HuH-7 (cell line): Measurements from ENCODE around the gene SSTR1.
"Not testable (repeated sequence)": the region's sequence is repeated elsewhere in the genome, so short reads cannot be mapped to it uniquely, and the experiment has no call there.

Experiments used
- DNase-seq: peaks from one replicate; pipeline ENCODE4 v3.0.0; 2011; ENCODE audit warnings: low spot score

The SSTR1 gene, protein sequence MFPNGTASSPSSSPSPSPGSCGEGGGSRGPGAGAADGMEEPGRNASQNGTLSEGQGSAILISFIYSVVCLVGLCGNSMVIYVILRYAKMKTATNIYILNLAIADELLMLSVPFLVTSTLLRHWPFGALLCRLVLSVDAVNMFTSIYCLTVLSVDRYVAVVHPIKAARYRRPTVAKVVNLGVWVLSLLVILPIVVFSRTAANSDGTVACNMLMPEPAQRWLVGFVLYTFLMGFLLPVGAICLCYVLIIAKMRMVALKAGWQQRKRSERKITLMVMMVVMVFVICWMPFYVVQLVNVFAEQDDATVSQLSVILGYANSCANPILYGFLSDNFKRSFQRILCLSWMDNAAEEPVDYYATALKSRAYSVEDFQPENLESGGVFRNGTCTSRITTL

DNA sequence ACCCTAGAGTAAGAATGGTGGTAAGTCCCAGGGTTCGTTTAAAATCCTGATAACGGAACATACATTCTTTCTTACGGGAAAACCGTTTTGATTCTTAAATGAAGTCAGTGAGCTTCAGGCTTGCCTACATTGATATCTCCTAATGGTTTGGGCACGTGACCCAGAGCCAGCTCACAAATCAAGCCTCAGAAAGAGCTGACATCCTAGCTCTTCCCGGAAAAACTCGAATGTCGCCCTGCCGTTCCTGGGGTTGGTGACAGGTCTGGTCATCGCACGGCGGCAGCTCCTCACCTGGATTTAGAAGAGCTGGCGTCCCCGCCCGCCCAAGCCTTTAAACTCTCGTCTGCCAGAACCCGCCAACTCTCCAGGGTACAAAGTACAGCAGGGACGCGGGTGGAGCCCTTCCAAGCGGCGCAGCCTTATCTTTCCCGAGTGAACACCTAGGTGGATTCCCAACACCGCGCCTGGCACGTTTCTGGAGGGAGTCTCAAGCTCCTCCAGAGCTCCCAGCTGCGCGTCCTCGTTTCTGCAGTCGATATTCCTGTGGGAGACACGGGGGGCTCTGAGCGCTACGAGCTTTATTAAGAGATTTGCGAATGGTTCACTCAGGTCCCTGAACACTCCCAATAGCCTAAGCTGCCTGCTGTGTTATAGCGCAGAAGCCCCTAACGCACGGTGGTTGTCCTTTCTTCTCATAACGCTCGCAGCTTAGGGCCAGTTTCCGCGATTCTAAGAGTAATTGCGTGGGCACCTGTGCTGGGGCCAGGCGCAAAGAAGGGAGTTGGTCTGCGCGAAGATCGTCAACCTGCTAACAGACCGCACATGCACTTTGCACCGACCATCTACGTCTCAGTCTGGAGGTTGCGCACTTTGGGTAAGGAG lies at the start of gene SSTR1:
Gene SSTR1, plus strand, starts transcription at position 169 of the 882 bp plus-strand sequence. CDS start 1,486 bp downstream, outside the sequence.
- peak; percentile 14 for DNase-seq

DNA sequence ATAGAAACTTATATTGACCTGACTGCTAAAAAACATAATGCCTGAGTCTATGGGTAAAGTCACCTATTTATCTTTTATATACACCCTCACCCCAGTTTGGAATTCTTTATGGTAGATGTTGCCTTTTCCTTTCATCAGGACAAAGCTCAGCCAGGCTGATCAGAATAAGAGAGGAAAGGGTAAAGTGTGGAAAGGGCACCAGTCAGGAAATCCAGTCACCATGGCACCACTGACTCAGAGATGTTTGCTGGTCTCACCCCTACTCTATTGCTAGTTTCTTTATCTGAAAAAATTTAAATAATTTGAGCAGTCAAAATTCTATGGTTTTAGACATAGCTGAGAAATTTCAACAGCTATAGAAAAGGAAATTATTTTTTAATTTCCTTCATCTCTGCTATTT lies 49.2 kb upstream of the SSTR1 start:
- DNase-seq = no peak

DNA sequence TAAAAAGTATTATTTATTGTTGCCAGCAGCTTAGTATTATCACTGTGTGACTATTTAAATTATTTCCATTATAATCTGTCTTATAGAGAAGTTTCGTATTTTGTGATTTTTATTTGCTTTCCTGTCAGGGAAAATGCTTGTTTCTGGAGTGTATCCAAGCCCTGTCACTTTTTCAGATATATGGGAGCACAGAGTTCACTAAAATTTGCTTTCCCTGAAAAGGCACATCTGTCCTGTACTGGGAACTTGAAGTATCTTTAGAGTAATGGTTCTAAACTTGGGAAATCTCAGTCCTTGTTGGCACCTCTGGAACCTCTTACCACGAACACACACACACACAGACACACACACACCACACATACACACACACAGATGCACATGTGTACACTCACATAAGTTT lies 39.3 kb upstream of the SSTR1 start:
- DNase-seq = no peak

DNA sequence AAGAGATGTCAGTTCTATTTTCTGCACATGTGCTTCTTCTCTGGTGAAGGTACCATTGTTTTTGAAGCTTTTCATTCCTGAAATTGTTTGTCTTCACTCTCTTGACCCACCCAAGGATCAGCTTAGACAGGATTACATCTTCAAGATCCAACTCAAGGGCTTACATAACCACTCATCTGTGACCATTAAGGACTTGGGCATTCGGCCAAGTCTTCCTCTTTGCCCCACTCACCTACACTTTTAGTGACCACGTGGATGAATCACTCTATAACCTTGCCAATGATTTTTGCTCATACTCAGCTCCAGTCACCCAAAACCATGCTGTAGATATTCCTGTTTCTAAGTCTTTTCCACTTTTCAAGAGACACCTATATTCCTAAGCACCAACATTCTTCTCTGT lies 36.5 kb upstream of the SSTR1 start:
- DNase-seq = no peak

DNA sequence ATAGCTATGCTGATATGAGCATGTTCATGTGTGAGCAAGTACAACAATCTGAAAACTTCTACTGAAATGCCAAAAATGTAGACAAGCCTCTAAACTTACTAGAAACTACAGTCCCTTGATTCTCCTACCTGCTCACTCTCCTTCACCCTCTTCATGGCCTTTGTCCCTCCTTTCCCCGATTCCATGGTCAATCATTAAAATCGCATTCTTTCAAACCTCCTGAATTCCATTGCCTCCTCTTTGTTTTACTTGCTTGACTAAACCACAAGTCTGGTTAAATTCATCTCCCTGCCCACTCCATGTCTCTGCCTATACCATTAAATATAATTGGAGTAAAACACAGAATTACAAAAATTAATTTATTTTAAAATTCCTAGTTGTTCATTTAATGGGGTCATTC lies 33.0 kb upstream of the SSTR1 start:
- no peak for DNase-seq

DNA sequence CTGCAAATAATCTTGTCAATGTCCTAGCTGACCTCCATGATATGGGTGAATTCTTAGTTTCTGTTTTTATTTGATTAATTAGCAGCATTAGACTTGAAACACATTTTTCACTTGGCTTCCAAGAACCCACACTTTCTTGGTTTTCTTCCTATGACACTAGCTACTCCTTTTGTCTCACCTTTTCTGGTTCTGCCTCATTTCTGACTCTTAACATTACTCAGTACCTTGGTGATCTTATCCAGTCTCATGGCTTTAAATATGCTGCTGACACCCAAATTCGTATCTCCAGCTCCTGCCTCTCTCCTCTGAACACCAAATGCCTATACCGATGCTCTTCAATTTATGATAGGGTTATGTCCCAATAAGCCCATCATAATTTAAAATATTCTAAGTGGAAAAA lies 32.0 kb upstream of the SSTR1 start:
- no peak for DNase-seq

DNA sequence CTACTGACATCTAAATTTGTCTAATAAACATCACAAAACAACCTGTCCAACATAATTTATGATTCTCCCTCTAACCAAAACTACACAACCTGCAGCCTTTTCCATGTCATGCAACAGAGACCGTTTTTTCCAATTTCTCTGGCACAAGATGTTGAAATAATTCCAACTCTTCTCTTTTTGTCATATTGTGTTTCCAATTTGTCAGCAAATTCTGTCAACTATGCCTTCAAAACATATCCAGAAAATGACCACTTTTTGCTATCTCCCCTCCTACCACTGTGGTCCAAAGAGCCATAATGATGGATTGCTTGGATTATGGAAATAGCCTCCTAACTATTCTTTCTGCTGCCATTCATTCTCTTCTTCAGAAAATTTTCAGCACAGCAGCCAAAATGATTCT lies 31.3 kb upstream of the SSTR1 start:
- no peak for DNase-seq

DNA sequence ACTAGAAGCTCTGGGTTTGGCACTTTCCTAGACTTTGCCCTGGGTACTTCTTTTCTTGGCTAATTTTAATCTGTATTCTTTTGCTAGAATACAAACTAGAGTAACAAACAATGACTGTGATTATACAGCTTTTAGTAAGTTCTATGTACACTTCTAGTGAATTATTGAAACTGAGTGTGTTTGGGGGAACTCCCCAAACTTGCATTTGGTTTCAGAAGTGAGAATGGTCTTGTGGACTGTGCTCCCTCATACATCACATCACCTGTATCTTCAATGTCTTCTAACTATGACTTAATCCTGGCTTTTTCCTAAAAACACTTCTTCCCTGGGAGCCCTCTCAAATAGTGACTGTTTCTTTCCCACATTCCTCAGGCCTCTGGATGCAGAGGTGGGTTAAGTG lies 23.6 kb upstream of the SSTR1 start:
- no peak for DNase-seq

DNA sequence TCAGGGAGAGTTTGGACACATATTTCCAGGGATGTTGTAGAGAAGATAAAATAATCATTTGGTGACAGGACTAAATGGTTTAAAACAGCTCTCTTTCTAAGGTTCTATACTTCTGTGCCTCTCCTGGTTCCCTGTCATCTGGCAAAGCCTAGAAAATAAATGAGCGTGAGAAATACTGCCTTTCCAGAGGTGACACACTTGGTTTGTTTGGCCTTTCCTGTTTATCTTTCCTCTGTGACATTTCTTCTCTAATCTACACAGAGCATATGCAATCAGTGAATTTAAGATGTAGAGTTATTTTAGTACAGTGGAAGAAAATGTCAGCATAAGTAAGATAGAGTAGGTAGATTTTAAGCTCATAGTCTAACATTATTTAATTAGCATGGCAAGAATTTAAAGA lies 22.0 kb upstream of the SSTR1 start:
- no peak for DNase-seq

DNA sequence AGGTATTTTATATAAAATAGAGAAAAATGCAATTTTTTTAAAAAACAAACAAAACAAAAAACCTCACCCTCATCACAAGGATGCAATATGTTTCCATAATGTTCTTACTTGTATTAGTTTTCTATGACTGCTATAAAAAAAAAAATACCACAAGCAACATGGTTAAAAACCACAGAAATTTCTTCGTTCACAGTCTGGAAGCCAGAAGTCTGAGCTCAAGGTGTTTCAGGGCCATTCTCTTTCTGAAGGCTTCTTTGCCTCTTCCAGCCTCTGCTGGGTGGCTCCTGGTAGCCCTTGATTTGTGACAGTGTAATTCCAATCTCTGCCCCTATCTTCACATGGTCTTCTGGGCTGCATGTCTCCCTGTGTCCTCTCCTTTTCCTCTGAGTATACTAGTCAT lies 21.5 kb upstream of the SSTR1 start:
- no peak for DNase-seq

DNA sequence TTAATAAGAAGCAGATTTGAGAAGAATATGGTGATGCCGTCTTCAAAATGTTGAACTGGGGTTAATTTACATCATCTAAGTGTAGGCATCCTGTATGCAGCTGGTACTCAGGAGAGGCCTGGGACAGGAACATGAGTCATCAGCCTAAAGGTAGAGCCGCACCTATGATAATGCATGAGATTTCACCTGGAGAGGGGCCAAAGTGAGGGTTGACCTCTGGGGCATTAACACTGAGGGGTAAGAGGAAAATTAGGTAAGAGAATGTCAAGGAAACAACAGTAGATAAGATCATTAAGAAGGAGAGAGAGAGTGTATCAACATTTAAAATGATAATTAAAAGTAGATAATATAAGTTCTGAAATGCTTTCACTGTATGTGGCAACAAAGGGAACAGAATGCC lies 20.2 kb upstream of the SSTR1 start:
- DNase-seq = no peak

DNA sequence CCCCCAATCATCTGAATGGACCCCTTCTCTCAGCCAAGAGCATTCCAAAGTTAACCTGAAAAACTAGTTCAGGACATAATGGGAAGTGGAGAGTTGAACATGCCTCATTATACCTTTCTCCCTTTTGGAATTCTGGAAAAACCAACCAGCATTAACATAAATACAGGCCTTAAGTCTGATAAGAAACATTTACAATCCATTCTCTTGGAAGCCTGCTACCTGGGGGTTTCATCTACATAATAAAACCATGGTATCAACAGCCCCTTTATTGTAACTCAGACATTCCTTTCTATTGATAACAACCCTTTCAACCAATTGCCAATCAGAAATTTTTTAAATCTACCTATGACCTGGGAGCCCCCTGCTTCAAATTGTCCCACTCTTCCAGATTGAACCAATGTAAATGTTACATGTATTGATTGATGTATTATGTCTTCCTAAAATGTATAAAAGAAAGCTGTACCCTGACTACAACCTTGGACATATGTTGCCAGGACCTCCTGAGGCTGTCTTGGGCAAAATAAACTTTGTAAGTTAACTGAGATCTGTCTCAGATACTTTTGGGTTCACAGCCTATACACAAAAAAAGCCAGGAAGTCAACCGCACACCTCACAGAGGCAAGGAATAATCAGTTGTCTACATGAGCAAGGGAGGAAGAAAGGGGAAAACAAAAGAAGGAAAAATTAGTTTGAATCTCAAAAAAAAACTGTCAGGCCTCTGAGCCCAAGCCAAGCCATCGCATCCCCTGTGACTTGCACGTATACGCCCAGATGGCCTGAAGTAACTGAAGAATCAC lies 17.6 kb upstream of the SSTR1 start:
- DNase-seq = no peak

DNA sequence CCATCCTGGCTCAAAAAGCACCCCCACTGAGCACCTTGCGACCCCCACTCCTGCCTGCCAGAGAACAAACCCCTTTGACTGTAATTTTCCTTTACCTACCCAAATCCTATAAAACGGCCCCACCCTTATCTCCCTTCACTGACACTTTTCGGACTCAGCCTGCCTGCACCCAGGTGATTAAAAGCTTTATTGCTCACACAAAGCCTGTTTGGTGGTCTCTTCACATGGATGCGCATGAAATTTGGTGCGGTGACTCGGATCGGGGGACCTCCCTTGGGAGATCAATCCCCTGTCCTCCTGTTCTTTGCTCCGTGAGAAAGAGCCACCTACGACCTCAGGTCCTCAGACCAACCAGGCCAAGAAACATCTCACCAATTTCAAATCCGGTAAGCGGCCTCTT lies 16.9 kb upstream of the SSTR1 start:
- DNase-seq = not testable (repeated sequence)

DNA sequence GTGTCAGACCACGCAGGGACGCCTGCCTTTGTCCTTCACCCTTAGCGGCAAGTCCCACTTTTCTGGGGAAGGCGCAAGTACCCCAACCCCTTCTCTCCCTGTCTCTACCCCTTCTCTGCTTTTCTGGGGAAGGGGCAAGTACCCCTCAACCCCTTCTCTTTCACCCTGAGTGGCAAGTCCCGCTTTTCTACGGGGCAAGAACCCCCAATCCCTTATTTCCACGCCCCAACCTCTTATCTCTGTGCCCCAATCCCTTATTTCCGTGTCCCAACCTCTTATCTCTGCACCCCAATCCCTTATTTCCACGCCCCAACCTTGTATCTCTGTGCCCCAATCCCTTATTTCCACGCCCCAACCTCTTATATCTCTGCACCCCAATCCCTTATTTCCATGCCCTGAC lies 16.2 kb upstream of the SSTR1 start:
- not testable (repeated sequence) for DNase-seq

DNA sequence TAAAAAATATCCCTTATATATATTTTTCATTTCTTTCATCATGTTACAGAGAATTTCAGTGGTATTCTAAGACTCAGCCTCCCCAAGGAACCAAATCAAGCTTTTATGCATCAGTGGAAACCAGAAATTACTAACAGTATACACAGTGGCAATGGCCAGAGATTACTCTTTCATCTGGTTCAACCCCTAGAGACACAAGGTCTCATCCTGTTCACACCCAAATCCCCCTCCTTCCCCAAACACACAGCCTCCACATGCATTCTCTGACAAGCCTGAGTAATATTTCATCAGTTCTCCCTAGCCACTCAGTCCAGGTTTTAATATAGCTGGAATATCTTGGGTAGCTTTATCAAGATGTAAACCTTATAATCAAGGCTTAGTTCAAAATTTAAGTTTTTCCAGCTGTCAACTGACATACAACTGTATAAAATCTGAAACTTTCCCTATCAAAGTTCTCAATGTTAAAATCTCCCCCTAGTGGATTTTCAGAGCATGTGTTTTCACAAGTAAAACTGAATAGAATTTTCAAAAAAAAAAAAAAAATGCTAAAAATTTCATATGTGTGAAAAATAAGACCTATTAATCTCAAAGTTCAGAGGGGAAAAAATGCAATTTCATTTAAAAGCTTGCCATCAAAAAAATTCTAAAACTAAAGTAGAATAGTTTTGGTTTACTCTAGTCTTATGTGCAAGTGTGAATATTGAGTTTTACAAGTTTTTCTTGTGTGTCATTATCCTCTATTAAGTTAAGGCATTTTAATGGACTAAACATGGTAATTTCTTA lies 10.5 kb upstream of the SSTR1 start:
- DNase-seq = no peak

DNA sequence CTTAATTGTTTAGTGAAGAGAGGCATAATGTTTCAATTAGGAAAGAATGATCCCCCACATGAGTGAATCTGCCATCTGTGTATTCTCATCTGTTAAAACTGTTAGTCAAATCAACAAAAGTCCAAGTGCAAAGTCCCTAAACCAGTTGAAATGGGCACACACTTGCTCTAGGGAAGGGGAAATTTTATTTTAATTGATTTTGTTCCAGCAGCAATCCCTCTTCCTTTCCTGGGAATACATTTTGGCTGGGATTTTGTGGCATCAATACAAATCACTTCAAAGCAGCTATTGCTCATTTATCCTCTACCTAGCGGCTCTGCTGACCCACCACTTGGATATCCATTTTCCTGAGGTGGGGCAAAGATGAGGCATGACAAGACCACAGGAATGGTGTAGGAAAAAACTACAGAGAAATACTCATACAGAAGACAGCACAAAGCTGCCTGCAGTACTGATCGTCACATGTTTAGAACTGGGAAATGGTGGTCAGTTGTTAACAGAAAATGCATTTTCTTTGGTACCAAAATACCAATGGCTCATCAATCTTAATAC lies 9.8 kb upstream of the SSTR1 start:
- no peak for DNase-seq

DNA sequence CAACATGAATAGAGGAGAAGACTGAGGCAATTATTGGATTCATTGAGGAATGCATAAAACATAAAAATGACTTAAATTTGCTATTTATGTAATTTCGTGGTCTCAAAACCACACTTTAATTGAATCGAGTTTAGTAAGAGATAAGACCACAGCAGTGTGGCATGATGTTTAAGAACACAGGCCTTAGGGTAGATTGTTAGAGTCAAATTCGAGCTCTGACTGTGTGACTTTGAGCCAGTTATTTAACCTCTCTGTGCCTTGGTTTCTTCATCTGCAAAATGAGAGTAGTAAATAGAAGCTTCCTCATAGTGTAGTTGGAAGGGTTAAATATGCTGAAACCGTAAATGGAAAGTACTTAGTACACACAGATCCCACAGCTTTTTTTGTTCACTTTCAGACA lies 9.3 kb upstream of the SSTR1 start:
- no peak for DNase-seq

DNA sequence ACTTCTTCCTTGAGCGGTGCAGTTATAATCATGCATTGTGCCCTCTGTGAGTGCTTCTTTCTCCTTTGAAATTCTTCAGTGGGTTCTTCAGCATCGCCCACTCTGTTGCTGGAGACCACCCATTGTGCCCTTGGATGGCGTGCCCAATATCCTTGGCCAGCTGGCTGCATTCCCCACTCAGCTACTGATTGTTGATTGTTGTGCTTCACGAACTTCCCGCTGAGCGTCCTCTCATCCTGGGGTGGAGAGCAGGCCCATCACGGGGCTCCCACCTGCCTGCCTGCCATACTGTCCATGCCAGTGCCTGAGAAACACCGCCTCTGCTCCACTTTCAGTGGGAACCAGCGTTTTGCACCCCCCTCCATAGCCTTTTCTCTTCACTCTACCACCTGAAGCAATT lies 8.6 kb upstream of the SSTR1 start:
- DNase-seq = no peak

DNA sequence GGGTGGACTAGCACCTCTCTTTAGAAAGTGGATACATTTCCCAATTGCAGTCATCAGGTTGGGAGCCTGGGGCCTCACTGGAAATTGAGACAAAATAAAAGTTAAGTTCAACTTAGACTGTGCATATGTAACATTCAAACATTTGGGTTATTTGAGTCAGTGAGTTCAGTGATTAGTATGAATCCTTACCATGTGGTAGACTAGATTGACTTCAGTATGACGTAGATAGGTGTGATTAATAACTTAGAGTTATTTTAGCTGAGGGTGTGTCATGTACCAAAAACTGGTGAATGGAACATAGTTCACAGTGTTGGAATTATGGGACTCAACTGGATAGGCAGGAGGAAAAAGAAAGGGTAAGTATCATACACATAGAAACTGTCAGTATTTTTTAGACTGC lies 8.0 kb upstream of the SSTR1 start:
- no peak for DNase-seq

DNA sequence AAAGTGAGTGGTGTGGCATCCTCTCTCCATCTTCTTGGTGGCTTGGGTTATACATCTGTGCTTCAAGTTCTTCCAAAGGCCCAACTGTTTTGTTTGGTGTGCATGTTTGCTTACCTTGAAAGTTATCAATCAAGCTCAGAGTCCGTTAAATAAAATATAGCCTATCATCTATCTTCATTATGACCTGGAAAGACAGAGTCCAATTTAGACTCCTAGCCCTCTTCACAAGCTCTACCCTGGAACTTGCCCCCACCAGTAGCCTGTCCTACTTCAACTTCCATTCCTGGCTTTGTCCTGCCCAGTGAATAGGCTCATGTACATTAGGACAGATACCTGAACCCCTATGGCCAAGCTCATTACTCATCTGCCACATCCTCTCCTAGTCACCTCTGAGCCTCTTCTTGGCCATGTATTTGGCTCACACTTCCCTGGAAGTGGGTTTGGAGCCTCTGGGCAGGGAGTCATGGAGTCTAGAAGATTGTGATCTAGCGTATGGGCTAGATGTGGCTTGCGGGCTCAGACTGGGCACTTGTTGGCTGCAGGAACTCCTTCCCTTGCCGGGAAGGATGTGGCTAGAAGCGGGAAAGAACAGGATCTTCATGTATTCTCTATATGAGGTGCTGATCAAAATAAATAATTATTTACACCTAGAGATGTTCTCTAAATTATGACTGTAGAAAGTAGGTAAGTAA lies 6.4 kb upstream of the SSTR1 start:
- no peak for DNase-seq
